IMR-90 (cell line): ENCODE results near the gene LRCOL1. TPM values are rescaled to one million over a fixed set of nuclear protein-coding genes. Genes with fewer than 3 reads are reported as not detected.

ENCODE experiments used
- ATAC-seq: fragments of 200-7000 bp; cut with Tn5 transposase; 2 replicates; pipeline ENCODE4 v1.9.1; 2020; ENCODE audit warnings: low read depth, mild to moderate bottlenecking, moderate library complexity
- BruUV-seq: library from RNA; stranded (reverse); fragments of 400-500 nt; replicated peaks from 2 replicates; lab custom pipeline; 2021; lab: Mats Ljungman, UMichigan
- CTCF ChIA-PET: fragments of 300-600 bp; formaldehyde crosslinking; extraction: SDS; loops from one replicate; lab custom pipeline; 2021; ENCODE audit warnings: antibody characterized with exemption; lab: Yijun Ruan, JAX
- POLR2A ChIA-PET: fragments of 300-600 bp; sonication (Branson Sonifier 250); formaldehyde crosslinking; loops from one replicate; lab custom pipeline; 2022; ENCODE audit warnings: antibody characterized with exemption; ENCODE audit not compliant: unreplicated experiment; lab: Charles Lee
- DNase-seq: peaks from one replicate; pipeline ENCODE4 v3.0.0; 2013
- H2AFZ ChIP-seq: replicated peaks from 2 replicates; pipeline ENCODE3; 2013; ENCODE audit warnings: low read length, mild to moderate bottlenecking; ENCODE audit not compliant: poor library complexity
- H2AK5ac ChIP-seq: 2 replicates; pipeline ENCODE4 v1.6.1; 2013; ENCODE audit warnings: low read depth, low read length, inconsistent platforms
- H2AK9ac ChIP-seq: replicated peaks from 2 replicates; pipeline ENCODE3; 2013; ENCODE audit warnings: mild to moderate bottlenecking, low read depth, low read length, moderate library complexity; ENCODE audit not compliant: poor library complexity
- H2BK120ac ChIP-seq: 2 replicates; pipeline ENCODE4 v1.6.1; 2013; ENCODE audit warnings: low read depth, low read length, inconsistent platforms
- H2BK15ac ChIP-seq: 3 replicates; pipeline ENCODE4 v1.6.1; 2013; ENCODE audit warnings: low read depth, low read length, inconsistent platforms
- H2BK20ac ChIP-seq: 2 replicates; pipeline ENCODE4 v1.6.1; 2013; ENCODE audit warnings: low read depth, mild to moderate bottlenecking, inconsistent platforms, low read length, moderate library complexity
- H2BK5ac ChIP-seq: 2 replicates; pipeline ENCODE4 v1.6.1; 2013; ENCODE audit warnings: mild to moderate bottlenecking, low read depth, low read length, inconsistent platforms; ENCODE audit not compliant: poor library complexity, severe bottlenecking
- H3K14ac ChIP-seq: replicated peaks from 2 replicates; pipeline ENCODE4 v1.6.1; 2013; ENCODE audit warnings: low read depth, low read length, inconsistent platforms
- H3K18ac ChIP-seq: 2 replicates; pipeline ENCODE4 v1.6.1; 2013; ENCODE audit warnings: low read depth, low read length, control low read depth
- H3K23ac ChIP-seq: 2 replicates; pipeline ENCODE4 v1.6.1; 2013; ENCODE audit warnings: low read depth, low read length, inconsistent platforms
- H3K27ac ChIP-seq: 2 replicates; pipeline ENCODE4 v1.5.1; 2013; ENCODE audit warnings: mild to moderate bottlenecking, control low read depth, low read length; ENCODE audit not compliant: insufficient read depth
- H3K27me3 ChIP-seq: 2 replicates; pipeline ENCODE4 v1.6.1; 2013; ENCODE audit warnings: low read length; ENCODE audit not compliant: control insufficient read depth, insufficient read depth
- H3K36me3 ChIP-seq: 2 replicates; pipeline ENCODE4 v1.6.1; 2013; ENCODE audit warnings: low read length, mixed read lengths; ENCODE audit not compliant: control insufficient read depth, insufficient read depth
- H3K4ac ChIP-seq: 2 replicates; pipeline ENCODE4 v1.6.1; 2013; ENCODE audit warnings: low read depth, low read length, inconsistent platforms
- H3K4me1 ChIP-seq: 2 replicates; pipeline ENCODE4 v1.6.1; 2013; ENCODE audit warnings: low read length, mixed read lengths; ENCODE audit not compliant: control insufficient read depth, insufficient read depth
- H3K4me2 ChIP-seq: 2 replicates; pipeline ENCODE4 v1.6.1; 2013; ENCODE audit warnings: low read depth, mild to moderate bottlenecking, control low read depth, low read length, moderate library complexity
- H3K4me3 ChIP-seq: 2 replicates; pipeline ENCODE4 v1.5.1; 2013; ENCODE audit warnings: low read depth, mild to moderate bottlenecking, control low read depth, low read length, moderate library complexity; ENCODE audit not compliant: insufficient read depth
- H3K56ac ChIP-seq: 2 replicates; pipeline ENCODE4 v1.6.1; 2013; ENCODE audit warnings: low read length, inconsistent platforms; ENCODE audit not compliant: insufficient read depth; ENCODE audit errors: extremely low read depth
- H3K79me1 ChIP-seq, 2 experiments: 2 replicates each; pipeline ENCODE4 v1.6.1; 2013; ENCODE audit warnings: low read length in 2 of 2, inconsistent platforms in 1 of 2, low read depth in 1 of 2
- H3K9ac ChIP-seq: 2 replicates; pipeline ENCODE4 v1.6.1; 2013; ENCODE audit warnings: low read depth, low read length, control low read depth
- H3K9me1 ChIP-seq: 2 replicates; pipeline ENCODE4 v1.6.1; 2013; ENCODE audit warnings: low read length, inconsistent platforms; ENCODE audit not compliant: insufficient read depth
- H3K9me3 ChIP-seq: 2 replicates; pipeline ENCODE4 v1.6.1; 2013; ENCODE audit warnings: low read length; ENCODE audit not compliant: control insufficient read depth, insufficient read depth
- H4K20me1 ChIP-seq: 2 replicates; pipeline ENCODE4 v1.6.1; 2013; ENCODE audit warnings: low read length, inconsistent platforms; ENCODE audit not compliant: insufficient read depth
- H4K5ac ChIP-seq: 2 replicates; pipeline ENCODE4 v1.6.1; 2013; ENCODE audit warnings: mild to moderate bottlenecking, low read depth, low read length, control low read depth
- H4K8ac ChIP-seq, 2 experiments: 2 replicates each; pipeline ENCODE4 v1.6.1; 2013; ENCODE audit warnings: low read depth in 2 of 2, low read length in 2 of 2, control low read depth in 1 of 2, inconsistent platforms in 1 of 2
- H4K91ac ChIP-seq: 2 replicates; pipeline ENCODE4 v1.6.1; 2013; ENCODE audit warnings: low read depth, low read length, inconsistent platforms; ENCODE audit not compliant: insufficient read depth
- BHLHE40 ChIP-seq: fragments of 150-350 bp; IDR thresholded peaks from 2 replicates; pipeline ENCODE4 v1.6.1; 2016; ENCODE audit warnings: mild to moderate bottlenecking, low read depth, low read length
- CEBPB ChIP-seq: IDR thresholded peaks from 2 replicates; pipeline ENCODE4 v1.6.1; 2012; ENCODE audit warnings: low read depth, low read length, improper control_type of control experiment
- CHD1 ChIP-seq: IDR thresholded peaks from 2 replicates; pipeline ENCODE4 v1.6.1; 2012; ENCODE audit warnings: low read depth, low read length, improper control_type of control experiment
- CTCF ChIP-seq: conservative IDR thresholded peaks from 2 replicates; pipeline ENCODE4 v1.5.1; 2012; ENCODE audit warnings: mild to moderate bottlenecking, low read depth, low read length, improper control_type of control experiment
- ELK1 ChIP-seq: fragments of 150-350 bp; IDR thresholded peaks from 2 replicates; pipeline ENCODE4 v1.6.1; 2016; ENCODE audit warnings: low read depth, mild to moderate bottlenecking, low read length, moderate library complexity, borderline replicate concordance
- MAFK ChIP-seq: IDR thresholded peaks from 2 replicates; pipeline ENCODE4 v1.6.1; 2012; ENCODE audit warnings: low read depth, low read length, improper control_type of control experiment
- MAZ ChIP-seq: IDR thresholded peaks from 2 replicates; pipeline ENCODE4 v1.6.1; 2012; ENCODE audit warnings: low read depth, mild to moderate bottlenecking, low read length, improper control_type of control experiment, moderate library complexity, borderline replicate concordance
- MXI1 ChIP-seq: IDR thresholded peaks from 2 replicates; pipeline ENCODE4 v1.6.1; 2012; ENCODE audit warnings: low read depth, mild to moderate bottlenecking, low read length, moderate library complexity, borderline replicate concordance
- NFE2L2 ChIP-seq: fragments of 150-350 bp; IDR thresholded peaks from 2 replicates; pipeline ENCODE4 v1.6.1; 2016; ENCODE audit warnings: low read depth, mild to moderate bottlenecking, low read length
- POLR2A ChIP-seq: IDR thresholded peaks from 2 replicates; pipeline ENCODE4 v1.6.1; 2012; ENCODE audit warnings: mild to moderate bottlenecking, low read depth, low read length
- RAD21 ChIP-seq: IDR thresholded peaks from 2 replicates; pipeline ENCODE4 v1.6.1; 2012; ENCODE audit warnings: low read length, improper control_type of control experiment
- SMC3 ChIP-seq: fragments of 150-350 bp; IDR thresholded peaks from 2 replicates; pipeline ENCODE4 v1.6.1; 2016; ENCODE audit warnings: low read depth, mild to moderate bottlenecking, antibody characterized with exemption, low read length, moderate library complexity
- USF2 ChIP-seq: fragments of 150-350 bp; IDR thresholded peaks from 2 replicates; pipeline ENCODE4 v1.6.1; 2017; ENCODE audit warnings: mild to moderate bottlenecking, antibody characterized with exemption, low read length, low read depth
- WGBS, 2 experiments: methylation state at CpG; one replicate each; pipeline versions ENCODE4 v1.1.5 to v1.1.7; 2013; ENCODE audit warnings: missing lambda C conversion rate in 2 of 2; ENCODE audit not compliant: insufficient read length in 1 of 2; ENCODE audit errors: extremely low coverage in 2 of 2; 5-methylcytosine and 5-hydroxymethylcytosine counted together
- dilution Hi-C: fragments of 300-500 bp; cut with HindIII; formaldehyde crosslinking; loops from one replicate; pipeline ENCODE4 v1.14.3; 2018; ENCODE audit warnings: low sequenced_read_pairs; ENCODE audit not compliant: unreplicated experiment
- in situ Hi-C: fragments of 300-500 bp; cut with MboI; formaldehyde crosslinking; loops from 3 replicates; pipeline ENCODE4 v1.14.3; 2019; ENCODE audit warnings: low sequenced_read_pairs, inconsistent platforms, mixed read lengths
- intact Hi-C: fragments of 100-400 bp; cut with micrococcal nuclease; formaldehyde crosslinking; loops from 2 replicates; pipeline ENCODE4 v1.10.0; 2022
- polyA plus RNA-seq, 3 experiments: library from polyadenylated mRNA; depleted of rRNA; stranded (reverse); fragments of >200 nt; gene quantifications; 2 replicates each; pipeline ENCODE4 v1.2.3, GENCODE V29; 2012; ENCODE audit warnings: low replicate concordance in 1 of 3
- total RNA-seq: library from RNA; depleted of rRNA; stranded (reverse); fragments of >200 nt; gene quantifications from 2 replicates; pipeline ENCODE4 v1.2.3, GENCODE V29; 2012

LRCOL1 gene
- total and polyA plus RNA-seq, 2 of the 4 experiments (the other 2 are of a cell fraction) = 1.0 TPM; not detected in 1

- TF ChIP-seq USF2 (no peak), RAD21 (peak; percentile 89), ELK1 (no peak), MXI1 (0 out of 2 replicates have a peak, but pooled peaks have one; percentile 41), CHD1 (no peak), NFE2L2 (no peak), SMC3 (peak; percentile 86), POLR2A (no peak), CEBPB (no peak), BHLHE40 (peak; percentile 9; the same call in 1 of the 2 replicates), CTCF (peak; percentile 91), MAZ (peak; percentile 59; the same call in 1 of the 2 replicates), MAFK (no peak)
- no peak overlapping the region for H2AK5ac ChIP-seq
Measured at GRCh38 chr12:132614861-132615578, 4.6 kb upstream of the LRCOL1 start.

More at GRCh38 chr12:132614861-132615578, 4.6 kb upstream of the LRCOL1 start:
- H3K4me3 ChIP-seq = no peak overlapping the region
- no peaks in the 10 kb centered on the region for H3K9me1 ChIP-seq
- ATAC-seq (peak; percentile 74), DNase-seq (peak; percentile 78)
- no peak overlapping the region for H4K5ac ChIP-seq
- no peak overlapping the region for H3K14ac ChIP-seq
- H2AK9ac ChIP-seq = peak overlapping the region; percentile 62
- no peaks in the 10 kb centered on the region for H3K4me1 ChIP-seq
- no peak overlapping the region for H4K91ac ChIP-seq
- no peaks in the 10 kb centered on the region for H3K79me1 ChIP-seq
- H3K9ac ChIP-seq = no peak overlapping the region
- ChIA-PET POLR2A (no interaction called here), CTCF (interaction anchor here (0.6 to 1.3 kb wide), 9 partner anchors 11 to 674 kb away, joined by 3 to 11 read pairs (median 4); no protein-coding TSS in a partner anchor)
- in situ Hi-C loops (loop anchor here (5.0 kb wide), 1 partner anchor 198 kb away; no protein-coding TSS in a partner anchor), dilution Hi-C loops (no loop called here), intact Hi-C loops (loop anchor here (1.0 to 5.0 kb wide), 4 partner anchors 15 to 463 kb away; no protein-coding TSS in a partner anchor)
- no peak overlapping the region for H3K18ac ChIP-seq
- peaks cover 45% of the 10 kb centered on the region for H3K27me3 ChIP-seq
- no peak overlapping the region for H3K4ac ChIP-seq
- peaks cover 26% of the 10 kb centered on the region for H3K9me3 ChIP-seq
- H2BK15ac ChIP-seq = no peak overlapping the region
- H2BK5ac ChIP-seq = no peak overlapping the region
- no peaks in the 10 kb centered on the region for H3K36me3 ChIP-seq
- 45% methylated on average over 4 of the region's 18 CpGs; no CpG with 5 or more reads in 1 of the 2 experiments for WGBS, 2 experiments
- H2AFZ ChIP-seq = peak overlapping the region; percentile 79
- no peak overlapping the region for H3K4me2 ChIP-seq
- no peak overlapping the region for H3K27ac ChIP-seq
- no peak overlapping the region for H2BK120ac ChIP-seq
- BruUV-seq = no TSS peak
- H3K56ac ChIP-seq = no peak overlapping the region
- no peak overlapping the region for H2BK20ac ChIP-seq
- H4K20me1 ChIP-seq = no peaks in the 10 kb centered on the region
- no peak overlapping the region for H4K8ac ChIP-seq
- no peak overlapping the region for H3K23ac ChIP-seq
